Erythroblast (primary cell): Measurements from ENCODE around the gene CIART.

Experiments
- DNase-seq, 2 experiments: peaks; one replicate each; lab custom pipeline; 2025; lab: John Stamatoyannopoulos, UW
- GATA1 ChIP-seq: IDR thresholded peaks from 2 replicates; pipeline ENCODE4 v1.6.1; 2011; ENCODE audit warnings: low read depth, mild to moderate bottlenecking, control low read depth, low read length, moderate library complexity
- POLR2A ChIP-seq: IDR thresholded peaks from 2 replicates; pipeline ENCODE4 v1.6.1; 2011; ENCODE audit warnings: mild to moderate bottlenecking, low read length

The CIART gene

DNA sequence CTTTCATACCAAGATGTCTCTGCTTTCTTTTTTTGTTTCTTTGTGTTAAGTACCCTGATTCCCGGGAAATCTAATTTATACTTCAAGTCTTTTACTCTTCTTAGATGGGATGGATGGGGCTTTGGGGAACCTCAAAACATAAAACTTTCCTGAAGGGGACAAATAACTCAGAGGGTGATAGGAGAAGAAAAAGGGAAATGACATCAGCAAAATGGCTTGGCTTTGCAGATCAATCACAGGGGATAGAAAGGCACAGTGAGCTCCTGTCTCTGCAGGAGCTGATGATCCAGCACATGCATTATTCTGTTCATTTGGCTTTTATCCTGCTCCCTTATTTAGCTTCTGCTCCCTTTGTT lies 26.2 kb upstream of the CIART start:
- DNase-seq: no peak
- no peak for TF ChIP-seq GATA1

DNA sequence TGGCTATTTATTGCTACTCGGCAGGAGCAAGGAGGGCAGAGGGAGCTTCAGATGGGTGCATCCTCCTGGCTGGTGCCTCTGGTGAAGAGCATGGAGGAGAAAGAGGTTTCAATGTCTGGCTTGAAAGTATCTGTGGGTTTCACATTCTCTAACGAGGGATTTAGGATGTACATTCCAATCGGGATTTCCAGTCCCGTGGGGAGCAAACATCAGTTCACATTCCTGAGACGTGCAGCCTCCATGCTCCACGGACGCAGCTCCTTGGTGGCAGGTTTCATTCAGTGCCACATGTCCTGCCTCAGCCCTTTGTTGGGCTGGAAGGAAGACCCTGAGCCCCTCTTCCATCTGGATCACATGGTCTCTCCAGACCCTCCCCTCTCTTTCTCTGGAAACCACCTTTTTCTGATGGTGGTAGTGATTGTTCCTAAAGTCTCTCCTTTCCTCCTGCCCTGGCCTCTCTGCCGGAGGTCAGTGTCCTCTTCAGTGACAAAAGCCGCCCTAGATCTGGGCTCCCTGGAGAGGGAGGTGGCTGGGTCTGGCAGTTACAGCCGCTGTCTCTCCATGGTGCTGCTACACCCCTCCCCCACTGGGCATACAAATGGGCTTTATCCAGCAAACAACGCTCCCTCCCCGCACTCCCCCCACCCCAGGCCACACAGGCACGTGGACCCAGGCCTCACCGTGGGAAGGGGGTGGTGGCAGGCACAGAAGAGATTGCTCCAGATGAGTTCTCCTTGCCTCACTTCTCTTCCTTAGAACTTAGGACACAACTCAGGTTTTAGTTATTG lies 25.6 kb upstream of the CIART start:
- no peak for TF ChIP-seq POLR2A
- TF ChIP-seq GATA1: no peak
- no peak for DNase-seq

DNA sequence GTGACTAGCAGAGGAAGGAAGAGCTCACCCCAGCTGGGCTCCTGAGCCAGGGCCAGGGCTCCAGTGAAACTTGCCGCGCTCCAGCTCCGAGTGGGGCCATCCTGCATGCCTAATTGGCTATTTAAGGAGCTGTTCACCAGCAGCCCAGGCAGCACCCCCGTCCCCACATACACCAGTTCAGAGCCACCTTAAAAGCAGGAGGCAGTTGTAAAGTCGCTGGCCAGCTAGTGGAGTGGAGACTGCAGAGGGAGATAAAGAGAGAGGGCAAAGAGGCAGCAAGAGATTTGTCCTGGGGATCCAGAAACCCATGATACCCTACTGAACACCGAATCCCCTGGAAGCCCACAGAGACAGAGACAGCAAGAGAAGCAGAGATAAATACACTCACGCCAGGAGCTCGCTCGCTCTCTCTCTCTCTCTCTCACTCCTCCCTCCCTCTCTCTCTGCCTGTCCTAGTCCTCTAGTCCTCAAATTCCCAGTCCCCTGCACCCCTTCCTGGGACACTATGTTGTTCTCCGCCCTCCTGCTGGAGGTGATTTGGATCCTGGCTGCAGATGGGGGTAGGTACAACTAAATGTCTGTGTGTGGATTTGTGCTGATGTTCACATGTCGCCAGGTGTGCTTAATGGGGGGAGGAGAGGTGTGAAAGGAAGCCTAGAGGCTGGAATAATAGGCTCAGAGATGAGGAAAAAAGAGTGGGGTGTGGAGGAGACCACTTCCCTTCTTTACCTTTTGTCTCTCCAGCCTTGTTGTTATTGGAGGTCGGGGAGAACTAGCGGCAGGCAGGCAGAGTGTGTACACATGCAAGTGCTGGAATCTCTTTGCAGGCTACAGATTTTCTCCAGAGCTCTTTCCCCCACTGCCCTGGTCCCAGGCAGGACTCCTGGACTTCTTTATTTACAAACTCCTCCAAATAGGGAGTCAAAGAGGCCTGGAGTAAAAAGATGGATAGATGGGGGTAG lies 24.4 kb upstream of the CIART start, which contains the start of gene CA14:
CA14 (plus strand) TSS at position 151 of the 962 bp plus-strand sequence; CDS start at position 506, 355 bp downstream.
- DNase-seq: no peak
- TF ChIP-seq POLR2A (no peak), GATA1 (no peak)

DNA sequence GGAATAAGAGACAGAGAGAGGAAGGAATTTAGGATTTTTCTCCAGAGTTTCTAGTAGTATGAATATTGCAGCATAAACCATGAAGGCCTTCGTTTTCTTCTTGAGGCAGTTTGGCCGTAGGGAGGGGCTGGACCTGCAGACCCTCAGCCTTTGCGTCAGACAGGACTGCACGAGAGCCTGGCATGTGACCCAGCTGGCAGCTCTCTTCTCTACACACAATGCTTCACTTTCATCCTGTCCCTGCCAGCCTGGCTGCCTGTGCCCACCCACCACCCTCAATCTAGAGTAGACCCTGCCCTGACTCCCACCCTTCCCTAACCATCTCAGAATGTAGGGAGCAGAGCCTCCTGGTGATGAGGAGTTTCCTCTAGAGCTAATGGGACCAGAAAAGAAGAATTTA lies 23.1 kb upstream of the CIART start:
- TF ChIP-seq POLR2A (no peak), GATA1 (no peak)
- no peak for DNase-seq

DNA sequence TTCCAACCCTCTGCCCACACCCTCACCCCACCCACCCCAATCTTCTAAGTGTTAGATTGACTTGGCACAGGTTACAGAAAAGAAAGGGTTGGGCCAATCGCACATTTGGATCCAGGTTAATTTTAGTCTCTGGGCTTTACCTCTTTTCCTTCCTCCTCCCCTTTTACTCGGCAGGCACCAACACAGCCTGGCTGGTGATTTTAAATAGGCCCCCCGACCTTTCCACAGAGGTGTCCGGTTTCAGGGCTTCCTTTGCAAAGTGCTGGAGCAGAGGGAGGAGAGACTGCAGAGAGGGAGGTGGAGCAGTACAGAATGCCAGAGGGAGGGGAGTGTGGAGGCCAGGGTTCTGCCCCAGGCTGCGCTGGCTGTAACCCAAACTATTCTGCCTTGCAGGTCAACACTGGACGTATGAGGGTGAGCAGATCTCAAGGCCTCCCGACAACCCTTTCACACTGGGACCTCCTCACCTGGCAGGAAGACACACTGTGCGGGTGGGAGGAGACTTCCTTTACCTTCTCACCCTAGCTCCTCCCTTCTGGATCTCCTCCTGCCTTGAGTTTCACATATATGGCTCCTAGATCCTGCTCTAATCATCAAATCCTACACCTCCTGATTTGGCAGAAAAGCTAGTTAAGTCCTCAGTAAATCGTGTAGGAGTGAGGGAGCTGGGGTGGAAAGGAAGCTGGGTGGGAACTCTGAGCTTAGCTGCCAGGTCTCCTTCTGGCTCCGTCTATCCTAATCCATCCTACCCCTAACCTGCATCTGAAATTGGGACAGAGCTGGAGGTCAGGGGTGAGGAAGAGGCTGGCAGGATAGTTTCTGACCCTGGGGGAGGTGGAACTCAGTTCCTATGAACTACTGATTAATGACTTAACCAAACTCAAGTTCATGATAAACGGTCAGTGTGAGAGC lies 22.3 kb upstream of the CIART start:
- no peak for TF ChIP-seq GATA1
- TF ChIP-seq POLR2A: no peak

DNA sequence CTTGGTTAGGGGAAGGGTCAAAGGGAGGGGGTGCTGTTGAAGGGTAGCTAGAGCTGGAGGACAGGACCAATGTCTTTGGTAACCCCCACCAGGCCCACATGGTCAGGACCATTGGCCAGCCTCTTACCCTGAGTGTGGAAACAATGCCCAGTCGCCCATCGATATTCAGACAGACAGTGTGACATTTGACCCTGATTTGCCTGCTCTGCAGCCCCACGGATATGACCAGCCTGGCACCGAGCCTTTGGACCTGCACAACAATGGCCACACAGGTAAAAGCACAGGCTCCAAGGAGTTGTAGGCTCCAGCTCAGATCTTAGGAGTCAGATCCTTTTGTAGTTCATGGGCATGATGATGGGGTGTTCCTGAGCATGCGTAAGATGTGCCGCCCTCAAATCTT lies 21.0 kb upstream of the CIART start:
- TF ChIP-seq GATA1 (no peak), POLR2A (no peak)
- DNase-seq: no peak

More for the DNA sequence above, 22.3 kb upstream of the CIART start:
- no peak for DNase-seq

DNA sequence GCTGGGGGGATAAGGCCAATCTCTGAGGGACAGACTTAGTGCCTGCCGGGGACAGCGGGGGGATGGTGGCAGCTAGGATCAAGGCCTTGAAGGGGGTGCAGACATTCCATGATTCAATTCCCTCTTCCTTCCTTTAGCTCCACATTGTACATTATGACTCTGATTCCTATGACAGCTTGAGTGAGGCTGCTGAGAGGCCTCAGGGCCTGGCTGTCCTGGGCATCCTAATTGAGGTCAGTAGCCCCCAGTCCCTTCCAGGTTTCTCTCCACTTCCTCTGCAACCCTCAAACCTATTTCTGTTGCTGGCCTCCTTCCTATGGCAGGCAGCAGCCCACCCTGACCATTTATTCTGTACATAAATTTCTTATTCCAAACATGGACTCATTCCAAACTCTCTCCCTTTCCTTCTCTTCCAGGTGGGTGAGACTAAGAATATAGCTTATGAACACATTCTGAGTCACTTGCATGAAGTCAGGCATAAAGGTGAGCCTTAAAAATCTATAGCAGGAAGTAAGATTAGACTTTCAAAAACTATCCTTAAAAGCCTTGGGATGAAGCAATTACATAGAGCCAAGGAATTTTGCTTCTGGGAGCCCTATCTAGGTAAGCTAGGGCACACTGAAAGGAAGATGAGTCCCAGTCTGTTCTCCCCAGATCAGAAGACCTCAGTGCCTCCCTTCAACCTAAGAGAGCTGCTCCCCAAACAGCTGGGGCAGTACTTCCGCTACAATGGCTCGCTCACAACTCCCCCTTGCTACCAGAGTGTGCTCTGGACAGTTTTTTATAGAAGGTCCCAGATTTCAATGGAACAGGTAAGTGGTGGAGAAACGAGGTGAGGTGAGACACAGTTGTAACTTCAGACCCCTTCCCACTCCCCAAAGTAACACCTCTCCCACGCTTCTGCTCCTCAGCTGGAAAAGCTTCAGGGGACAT lies 19.7 kb upstream of the CIART start:
- no peak for TF ChIP-seq POLR2A
- no peak for TF ChIP-seq GATA1

DNA sequence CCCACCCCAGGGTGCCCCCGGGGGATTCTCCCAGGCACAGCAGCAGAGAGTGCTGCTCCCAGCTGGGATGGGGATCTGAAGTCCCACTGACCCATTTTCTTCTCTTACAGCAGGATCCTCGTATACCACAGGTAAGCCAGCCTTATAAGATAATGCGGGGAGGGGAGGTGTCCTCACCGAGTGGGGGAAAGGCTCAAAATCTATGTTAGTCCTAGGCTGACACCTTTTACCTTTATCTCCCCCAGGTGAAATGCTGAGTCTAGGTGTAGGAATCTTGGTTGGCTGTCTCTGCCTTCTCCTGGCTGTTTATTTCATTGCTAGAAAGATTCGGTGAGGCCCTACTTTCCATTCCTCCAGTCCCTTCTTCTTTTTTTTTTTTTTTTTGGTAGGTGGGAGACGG lies 18.8 kb upstream of the CIART start:
- no peak for DNase-seq
- no peak for TF ChIP-seq POLR2A
- TF ChIP-seq GATA1: no peak

More for the DNA sequence above, 19.7 kb upstream of the CIART start:
- no peak for DNase-seq

DNA sequence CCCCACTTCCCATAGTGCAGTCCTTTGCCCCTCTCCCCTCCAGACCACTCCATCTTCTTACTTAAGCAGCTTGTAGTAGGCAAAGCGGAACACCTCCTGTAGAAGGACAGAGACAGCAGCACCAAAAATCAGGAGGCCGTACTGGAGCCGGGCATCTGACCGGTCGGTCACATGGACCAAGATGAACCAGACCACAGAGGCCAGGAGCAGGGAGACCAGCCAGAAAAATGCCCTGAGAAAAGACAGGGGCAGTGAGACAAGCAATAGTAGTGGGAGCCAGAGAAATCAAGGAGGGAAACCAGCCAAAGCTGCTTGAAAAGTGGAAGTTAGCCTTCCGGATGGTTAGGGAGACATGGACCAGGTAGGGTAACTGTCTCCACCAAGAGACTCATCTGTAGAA lies 14.5 kb upstream of the CIART start:
- no peak for DNase-seq
- no peak for TF ChIP-seq POLR2A
- TF ChIP-seq GATA1: no peak

DNA sequence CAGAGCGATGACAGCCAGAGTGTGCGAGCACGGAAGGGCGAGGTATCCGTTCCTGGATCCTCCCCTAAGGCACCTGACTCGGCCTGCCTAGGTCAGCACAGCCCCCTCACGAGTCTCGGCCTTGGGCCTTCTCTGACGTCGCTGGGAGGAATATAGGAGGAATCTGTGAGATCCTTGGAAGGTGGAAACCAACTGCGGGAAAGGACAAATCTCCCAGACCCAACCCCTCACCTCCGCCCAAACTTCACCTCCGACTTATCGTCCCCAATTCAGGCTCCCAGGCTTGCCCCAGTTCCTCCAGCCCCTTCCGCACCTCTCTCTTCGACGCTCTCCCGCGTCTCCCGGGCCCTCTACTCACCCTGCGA lies 14.0 kb upstream of the CIART start:
- TF ChIP-seq POLR2A: no peak
- TF ChIP-seq GATA1: no peak
- DNase-seq: peak; percentile 69 to 75

DNA sequence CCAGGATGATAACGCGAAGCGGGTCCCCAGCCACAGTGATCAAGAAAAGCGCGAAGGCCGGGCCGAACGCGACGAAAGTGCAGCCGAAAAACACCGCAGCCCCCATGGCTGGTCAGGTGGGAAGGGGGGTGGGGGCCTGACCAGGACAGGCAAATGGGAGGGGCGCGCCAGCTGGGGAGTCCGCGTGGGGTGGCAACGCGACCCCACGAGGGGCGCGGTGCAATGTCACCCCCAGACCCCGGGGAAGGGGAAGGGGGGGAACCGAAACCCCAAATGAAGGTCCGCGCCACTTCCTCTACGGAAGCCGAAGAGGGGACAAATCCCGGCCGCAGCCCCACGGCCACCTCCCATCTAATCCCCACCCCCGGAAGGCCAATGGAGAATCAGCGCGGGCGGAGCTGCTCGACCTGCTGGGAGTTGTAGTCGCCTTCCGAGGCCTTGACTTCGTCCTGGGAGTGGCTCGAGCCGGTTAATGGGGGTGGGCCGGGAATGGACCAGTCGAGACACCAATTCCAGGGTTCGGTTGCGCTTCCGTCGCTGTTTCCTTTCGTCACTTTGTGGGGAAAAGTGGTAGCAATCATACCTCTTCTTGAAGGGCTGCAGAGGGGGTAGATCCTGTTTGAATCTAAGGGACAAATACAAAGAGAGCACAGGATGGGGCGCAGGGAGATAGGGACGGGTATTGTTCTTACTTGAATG lies 13.5 kb upstream of the CIART start, which contains the start of gene APH1A:
APH1A (minus strand) TSS at position 312 of the 699 bp plus-strand sequence; CDS start at position 106, 206 bp downstream.
- DNase-seq: peak; percentile 95 to 96
- TF ChIP-seq POLR2A (peak; percentile 72), GATA1 (no peak)
